ENCODE results near the gene RALGPS1. TPM values are rescaled to one million over a fixed set of nuclear protein-coding genes. Genes with fewer than 3 reads are reported as not detected.

Gene RALGPS1
- total RNA-seq, 5 donors from 2014 or later (not counting 1 experiment from before 2014, with no cell fraction given) = 7.3 to 13.9 (median 9.4) TPM

- Histone ChIP-seq H3K36me3 (ENCODE audit: control insufficient read depth in 2 of 2, extremely low read depth in 1 of 2, insufficient read depth in 1 of 2, low read length in 1 of 2) (no peaks in the 10 kb centered on the region), H3K9me3 (no peaks in the 10 kb centered on the region), H3K27me3 (replicated peaks in 1 of 2; ENCODE audit: control insufficient read depth in 2 of 2, extremely low read depth in 1 of 2, insufficient read depth in 2 of 2, low read length in 1 of 2) (peaks cover 0 to 6% of the 10 kb centered on the region in 2 experiments), H3K4me1 (ENCODE audit: control insufficient read depth in 1 of 2, extremely low read depth in 1 of 2, insufficient read depth in 2 of 2, low read length in 2 of 2) (no peaks in the 10 kb centered on the region), H3K4me3 (ENCODE audit: control insufficient read depth in 1 of 2, extremely low read depth in 1 of 2, low read length in 1 of 2) (no peak overlapping the region), H3K27ac (ENCODE audit: low read length) (no peak overlapping the region)
- Mint-ChIP-seq H3K27me3 (peaks cover 0 to 11% of the 10 kb centered on the region in 2 donors), H3K27ac (no peak overlapping the region), H3K36me3 (peaks cover 3% of the 10 kb centered on the region), H3K4me1 (peaks cover 3 to 19% (median 11%) of the 10 kb centered on the region in 3 donors), H3K9me3 (no peaks in the 10 kb centered on the region), H3K4me3 (no peak overlapping the region)
- ATAC-seq (replicated peaks in 1 of 4) = no peak
- POLR2A ChIA-PET = no interaction called here
- 82% methylated on average over 7 of the region's 7 CpGs for WGBS (ENCODE audit: insufficient coverage)
- CTCF ChIA-PET = interaction anchor here in 1 of 2 donors (0.6 kb wide), 1 partner anchor 1227 kb away, joined by 3 read pairs; no protein-coding TSS in a partner anchor
- peak in 1 of 35 experiments; percentile 16 for DNase-seq
Observed at GRCh38 chr9:127204771-127205470, 290.3 kb downstream of the RALGPS1 start.

DNA sequence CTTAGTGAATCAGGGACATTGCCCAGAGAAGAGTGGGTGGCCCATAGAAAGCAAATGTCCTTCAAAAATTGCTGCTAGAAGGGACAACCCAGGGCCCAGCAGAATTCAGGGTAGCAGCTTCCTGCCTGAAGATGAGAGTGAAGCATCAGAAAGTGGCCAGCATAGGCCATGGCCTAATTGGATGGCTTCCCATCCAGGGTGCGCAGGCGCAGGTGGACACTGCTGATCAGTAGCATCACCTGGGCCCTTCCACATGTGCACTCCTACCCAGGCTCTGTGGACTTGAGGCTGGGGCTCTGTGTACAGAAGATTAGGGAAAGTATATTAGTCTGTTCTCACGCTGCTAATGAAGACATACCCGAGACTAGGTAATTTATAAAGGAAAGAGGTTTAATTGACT, 291.4 kb downstream of the RALGPS1 start:
- H3K4me1 Mint-ChIP-seq = peaks cover 3 to 19% (median 11%) of the 10 kb centered on the region in 3 donors
- DNase-seq = no peak
- H3K27ac Mint-ChIP-seq = no peak overlapping the region
- ChIA-PET CTCF (no interaction called here), POLR2A (no interaction called here)
- WGBS (ENCODE audit: insufficient coverage) = 89% methylated on average over 4 of the region's 4 CpGs
- H3K4me3 Mint-ChIP-seq = no peak overlapping the region
- peaks cover 0 to 15% of the 10 kb centered on the region in 2 donors for H3K27me3 Mint-ChIP-seq
- H3K36me3 Mint-ChIP-seq = peaks cover 3% of the 10 kb centered on the region
- no peak for ATAC-seq (replicated peaks in 1 of 4)
- H3K4me1 ChIP-seq (ENCODE audit: control insufficient read depth in 1 of 2, extremely low read depth in 1 of 2, insufficient read depth in 2 of 2, low read length in 2 of 2) = no peaks in the 10 kb centered on the region
- H3K9me3 Mint-ChIP-seq = no peaks in the 10 kb centered on the region
- no peaks in the 10 kb centered on the region for H3K36me3 ChIP-seq (ENCODE audit: control insufficient read depth in 2 of 2, extremely low read depth in 1 of 2, insufficient read depth in 1 of 2, low read length in 1 of 2)
- H3K9me3 ChIP-seq = no peaks in the 10 kb centered on the region
- H3K27ac ChIP-seq (ENCODE audit: low read length) = no peak overlapping the region
- H3K27me3 ChIP-seq (replicated peaks in 1 of 2; ENCODE audit: control insufficient read depth in 2 of 2, extremely low read depth in 1 of 2, insufficient read depth in 2 of 2, low read length in 1 of 2) = peaks cover 0 to 2% of the 10 kb centered on the region in 2 experiments
- H3K4me3 ChIP-seq (ENCODE audit: control insufficient read depth in 1 of 2, extremely low read depth in 1 of 2, low read length in 1 of 2) = no peak overlapping the region

DNA sequence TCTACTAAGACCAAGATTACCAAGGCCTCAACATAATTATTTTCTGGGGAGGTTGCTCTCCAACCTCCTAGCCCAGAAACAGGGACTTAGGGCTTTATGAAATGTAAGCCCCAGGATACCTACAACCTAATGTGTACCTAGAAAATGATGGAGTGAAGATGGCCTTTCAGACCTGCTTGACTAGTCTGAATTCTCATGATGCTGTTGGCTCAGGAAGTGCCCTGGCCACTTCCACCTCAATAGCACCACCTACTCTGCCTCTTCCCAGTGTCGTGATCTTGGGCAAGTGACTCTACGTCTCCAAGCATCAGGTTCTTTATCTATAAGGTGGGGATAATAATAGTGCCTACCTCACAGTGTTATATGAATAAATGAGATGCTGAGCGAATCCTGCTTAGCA, 292.1 kb downstream of the RALGPS1 start:
- H3K4me3 Mint-ChIP-seq = no peak overlapping the region
- H3K36me3 Mint-ChIP-seq = no peaks in the 10 kb centered on the region
- no peak for DNase-seq
- H3K4me1 Mint-ChIP-seq = peaks cover 3 to 19% (median 11%) of the 10 kb centered on the region in 3 donors
- H3K4me3 ChIP-seq (ENCODE audit: control insufficient read depth in 1 of 2, extremely low read depth in 1 of 2, low read length in 1 of 2) = no peak overlapping the region
- H3K9me3 ChIP-seq = no peaks in the 10 kb centered on the region
- CTCF ChIA-PET = interaction anchor here in 1 of 2 donors (0.7 kb wide), 1 partner anchor 240 kb away, joined by 3 read pairs; no protein-coding TSS in a partner anchor
- ATAC-seq (replicated peaks in 1 of 4) = no peak
- peaks cover 0 to 5% of the 10 kb centered on the region in 2 experiments for H3K27me3 ChIP-seq (replicated peaks in 1 of 2; ENCODE audit: control insufficient read depth in 2 of 2, extremely low read depth in 1 of 2, insufficient read depth in 2 of 2, low read length in 1 of 2)
- no peaks in the 10 kb centered on the region for H3K4me1 ChIP-seq (ENCODE audit: control insufficient read depth in 1 of 2, extremely low read depth in 1 of 2, insufficient read depth in 2 of 2, low read length in 2 of 2)
- no peak overlapping the region for H3K27ac Mint-ChIP-seq
- no peaks in the 10 kb centered on the region for H3K9me3 Mint-ChIP-seq
- no peaks in the 10 kb centered on the region for H3K36me3 ChIP-seq (ENCODE audit: control insufficient read depth in 2 of 2, extremely low read depth in 1 of 2, insufficient read depth in 1 of 2, low read length in 1 of 2)
- WGBS (ENCODE audit: insufficient coverage) = no CpG with 5 or more reads among the region's 3 CpGs
- H3K27ac ChIP-seq (ENCODE audit: low read length) = no peak overlapping the region
- POLR2A ChIA-PET = no interaction called here
- peaks cover 0 to 18% of the 10 kb centered on the region in 2 donors for H3K27me3 Mint-ChIP-seq

DNA sequence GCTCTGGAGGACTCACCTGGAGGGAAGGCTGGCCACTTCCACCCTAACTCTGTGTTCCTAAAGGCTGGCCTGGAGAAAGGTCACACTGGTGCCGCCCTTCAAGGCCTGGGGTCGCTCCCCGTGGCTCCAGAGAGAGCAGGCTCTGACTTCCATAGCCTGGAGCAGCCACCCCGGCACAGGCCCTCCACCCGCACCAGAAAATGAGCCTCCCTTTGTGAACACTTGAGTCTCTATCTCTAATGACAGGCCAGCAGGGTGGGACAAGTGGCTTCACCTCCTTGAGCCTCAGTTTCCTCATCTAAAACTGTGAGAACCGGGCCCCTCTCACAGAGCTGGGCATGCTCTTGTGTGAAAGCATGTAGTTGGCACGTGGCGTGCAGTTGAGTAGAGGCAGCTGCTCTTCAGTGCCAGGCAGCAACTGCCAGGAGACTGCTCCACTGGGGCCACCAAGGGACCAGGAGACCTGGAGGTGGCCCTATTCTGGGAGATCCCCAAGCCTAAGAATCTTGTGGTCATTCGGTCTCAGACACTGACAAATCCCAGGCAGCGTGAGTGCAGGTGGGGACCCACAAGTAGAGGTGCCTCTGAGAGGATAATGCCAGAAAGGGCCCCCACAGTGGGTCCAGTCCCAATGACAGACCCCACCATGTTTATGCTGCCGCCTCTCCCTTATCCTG, 293.3 kb downstream of the RALGPS1 start:
- Mint-ChIP-seq H3K27ac (no peak overlapping the region), H3K4me3 (no peak overlapping the region), H3K36me3 (no peaks in the 10 kb centered on the region), H3K9me3 (no peaks in the 10 kb centered on the region), H3K4me1 (peaks cover 3 to 19% (median 11%) of the 10 kb centered on the region in 3 donors), H3K27me3 (peaks cover 0 to 18% of the 10 kb centered on the region in 2 donors)
- ChIA-PET CTCF (no interaction called here), POLR2A (no interaction called here)
- Histone ChIP-seq H3K27me3 (replicated peaks in 1 of 2; ENCODE audit: control insufficient read depth in 2 of 2, extremely low read depth in 1 of 2, insufficient read depth in 2 of 2, low read length in 1 of 2) (peaks cover 0 to 7% of the 10 kb centered on the region in 2 experiments), H3K4me1 (ENCODE audit: control insufficient read depth in 1 of 2, extremely low read depth in 1 of 2, insufficient read depth in 2 of 2, low read length in 2 of 2) (no peaks in the 10 kb centered on the region), H3K36me3 (ENCODE audit: control insufficient read depth in 2 of 2, extremely low read depth in 1 of 2, insufficient read depth in 1 of 2, low read length in 1 of 2) (no peaks in the 10 kb centered on the region), H3K9me3 (no peaks in the 10 kb centered on the region), H3K27ac (ENCODE audit: low read length) (no peak overlapping the region), H3K4me3 (ENCODE audit: control insufficient read depth in 1 of 2, extremely low read depth in 1 of 2, low read length in 1 of 2) (no peak overlapping the region)
- 85% methylated on average over 10 of the region's 11 CpGs for WGBS (ENCODE audit: insufficient coverage)
- ATAC-seq (replicated peaks in 1 of 4) = no peak
- no peak for DNase-seq

DNA sequence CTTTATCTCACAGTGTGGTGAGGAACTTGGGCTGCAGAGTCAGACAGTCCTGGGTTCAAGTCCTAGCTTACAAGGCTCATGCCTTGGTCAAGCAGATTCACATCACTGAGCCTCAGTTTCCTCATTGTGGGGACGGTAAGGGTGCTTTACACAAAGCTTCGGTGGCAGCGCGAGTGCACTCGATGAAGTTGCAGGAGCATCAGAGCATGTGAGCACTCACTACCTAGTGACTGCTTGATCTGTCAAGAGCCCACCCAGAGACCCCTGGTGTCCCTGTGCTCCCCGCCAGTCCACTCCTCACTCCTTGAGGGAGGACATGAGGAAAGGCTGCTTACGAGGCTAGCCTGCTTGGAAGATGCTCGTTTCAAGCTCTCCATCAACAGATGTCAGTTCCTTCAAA, 293.8 kb downstream of the RALGPS1 start:
- H3K9me3 ChIP-seq = no peaks in the 10 kb centered on the region
- Mint-ChIP-seq H3K4me3 (no peak overlapping the region), H3K4me1 (peaks cover 3 to 14% (median 9%) of the 10 kb centered on the region in 3 donors), H3K27me3 (peaks cover 0 to 18% of the 10 kb centered on the region in 2 donors), H3K27ac (no peak overlapping the region), H3K36me3 (no peaks in the 10 kb centered on the region), H3K9me3 (no peaks in the 10 kb centered on the region)
- H3K27me3 ChIP-seq (replicated peaks in 1 of 2; ENCODE audit: control insufficient read depth in 2 of 2, extremely low read depth in 1 of 2, insufficient read depth in 2 of 2, low read length in 1 of 2) = peaks cover 0 to 7% of the 10 kb centered on the region in 2 experiments
- no peak for ATAC-seq (replicated peaks in 1 of 4)
- H3K27ac ChIP-seq (ENCODE audit: low read length) = no peak overlapping the region
- CTCF ChIA-PET = no interaction called here
- H3K4me1 ChIP-seq (ENCODE audit: control insufficient read depth in 1 of 2, extremely low read depth in 1 of 2, insufficient read depth in 2 of 2, low read length in 2 of 2) = no peaks in the 10 kb centered on the region
- H3K4me3 ChIP-seq (ENCODE audit: control insufficient read depth in 1 of 2, extremely low read depth in 1 of 2, low read length in 1 of 2) = no peak overlapping the region
- no peaks in the 10 kb centered on the region for H3K36me3 ChIP-seq (ENCODE audit: control insufficient read depth in 2 of 2, extremely low read depth in 1 of 2, insufficient read depth in 1 of 2, low read length in 1 of 2)
- POLR2A ChIA-PET = no interaction called here
- WGBS (ENCODE audit: insufficient coverage) = 95% methylated on average over 5 of the region's 8 CpGs
- no peak for DNase-seq

- 90% methylated on average over 7 of the region's 7 CpGs for WGBS (ENCODE audit: insufficient coverage)
- CTCF ChIA-PET = no interaction called here
Observed at GRCh38 chr9:127209220-127209619, 294.6 kb downstream of the RALGPS1 start.

More at GRCh38 chr9:127209220-127209619, 294.6 kb downstream of the RALGPS1 start:
- ATAC-seq (replicated peaks in 1 of 4) (no peak), DNase-seq (no peak)
- H3K4me3 Mint-ChIP-seq = no peak overlapping the region
- Histone ChIP-seq H3K27me3 (replicated peaks in 1 of 2; ENCODE audit: control insufficient read depth in 2 of 2, extremely low read depth in 1 of 2, insufficient read depth in 2 of 2, low read length in 1 of 2) (peaks cover 0 to 7% of the 10 kb centered on the region in 2 experiments), H3K36me3 (ENCODE audit: control insufficient read depth in 2 of 2, extremely low read depth in 1 of 2, insufficient read depth in 1 of 2, low read length in 1 of 2) (no peaks in the 10 kb centered on the region), H3K4me1 (ENCODE audit: control insufficient read depth in 1 of 2, extremely low read depth in 1 of 2, insufficient read depth in 2 of 2, low read length in 2 of 2) (no peaks in the 10 kb centered on the region), H3K9me3 (no peaks in the 10 kb centered on the region), H3K4me3 (ENCODE audit: control insufficient read depth in 1 of 2, extremely low read depth in 1 of 2, low read length in 1 of 2) (no peak overlapping the region), H3K27ac (ENCODE audit: low read length) (no peak overlapping the region)
- no peaks in the 10 kb centered on the region for H3K36me3 Mint-ChIP-seq
- H3K9me3 Mint-ChIP-seq = no peaks in the 10 kb centered on the region
- POLR2A ChIA-PET = no interaction called here
- H3K4me1 Mint-ChIP-seq = peaks cover 0 to 6% (median 1%) of the 10 kb centered on the region in 3 donors
- H3K27ac Mint-ChIP-seq = no peak overlapping the region
- peaks cover 0 to 18% of the 10 kb centered on the region in 2 donors for H3K27me3 Mint-ChIP-seq
